ENCODE data around the gene EPN1.
"Not testable (repeated sequence)": the region's sequence is repeated elsewhere in the genome, so short reads cannot be mapped to it uniquely, and the experiment has no call there.

EPN1 gene

GRCh38 chr19:55723491-55723890 is 48.5 kb downstream of the EPN1 start:
- no peak for TF ChIP-seq CTCF (IDR thresholded peaks at IDR 0.05; ENCODE audit: insufficient read depth, low read depth, low read length, missing control alignments)

GRCh38 chr19:55730378-55730777 is 55.4 kb downstream of the EPN1 start:
- not testable (repeated sequence) for H3K4me3 ChIP-seq (ENCODE audit: low read length); DNase-seq (ENCODE audit: low read depth)

More at GRCh38 chr19:55723491-55723890, 48.5 kb downstream of the EPN1 start:
- DNase-seq (ENCODE audit: low read depth), result no peak
- H3K4me3 ChIP-seq (ENCODE audit: low read length), result no peak overlapping the region

- H3K4me3 ChIP-seq (ENCODE audit: low read length), result no peak within 1 kb of the TSS
- DNase-seq (ENCODE audit: low read depth), result no peak
- TF ChIP-seq CTCF (IDR thresholded peaks at IDR 0.05; ENCODE audit: insufficient read depth, low read depth, low read length, missing control alignments), result no peak
Observed at GRCh38 chr19:55738302-55738701, 63.3 kb downstream of the EPN1 start, which contains the start of gene NLRP9. Gene NLRP9, minus strand, starts transcription at chr19:55738402. Its CDS starts 28 bp downstream, at chr19:55738374.

GRCh38 chr19:55750715-55751114 is 75.7 kb downstream of the EPN1 start:
- DNase-seq (ENCODE audit: low read depth), result no peak
- H3K4me3 ChIP-seq (ENCODE audit: low read length), result no peak overlapping the region
- no peak for TF ChIP-seq CTCF (IDR thresholded peaks at IDR 0.05; ENCODE audit: insufficient read depth, low read depth, low read length, missing control alignments)

GRCh38 chr19:55753401-55753800 is 78.4 kb downstream of the EPN1 start:
- no peak for DNase-seq (ENCODE audit: low read depth)
- no peak overlapping the region for H3K4me3 ChIP-seq (ENCODE audit: low read length)
- TF ChIP-seq CTCF (IDR thresholded peaks at IDR 0.05; ENCODE audit: insufficient read depth, low read depth, low read length, missing control alignments), result no peak

- H3K4me3 ChIP-seq (ENCODE audit: low read length); DNase-seq (ENCODE audit: low read depth): not testable (repeated sequence)
Observed at GRCh38 chr19:55756808-55757207, 81.8 kb downstream of the EPN1 start.

GRCh38 chr19:55758797-55759196 is 83.8 kb downstream of the EPN1 start, which contains the start of gene RFPL4A:
Gene RFPL4A, plus strand, starts transcription at chr19:55759097. Its CDS starts 2,704 bp downstream, at chr19:55761801.
- not testable (repeated sequence) for H3K4me3 ChIP-seq (ENCODE audit: low read length); DNase-seq (ENCODE audit: low read depth)

Data from epithelial cell of esophagus (primary cell).